RWPE2 (cell line): ENCODE results near the gene TBC1D19.

ENCODE experiments used
- ATAC-seq: fragments of 200-7000 bp; cut with Tn5 transposase; 3 replicates; pipeline ENCODE4 v1.9.1; 2021; ENCODE audit warnings: low read depth
- DNase-seq: peaks from one replicate; pipeline ENCODE4 v3.0.0-alpha.2; 2020; ENCODE audit warnings: low spot score
- H3K27ac ChIP-seq: fragments of 450-650 bp; 2 replicates; pipeline ENCODE4 v1.5.1; 2017; ENCODE audit warnings: mild to moderate bottlenecking; ENCODE audit not compliant: poor library complexity, severe bottlenecking
- H3K27me3 ChIP-seq: fragments of 250-450 bp; sonication (Bioruptor Pico); 2 replicates; pipeline ENCODE4 v1.5.1; 2021; ENCODE audit warnings: mild to moderate bottlenecking, moderate library complexity; ENCODE audit not compliant: insufficient read depth, poor library complexity, severe bottlenecking
- H3K36me3 ChIP-seq: fragments of 250-450 bp; sonication (Bioruptor Pico); 2 replicates; pipeline ENCODE4 v1.5.1; 2020; ENCODE audit warnings: low read depth, mild to moderate bottlenecking, moderate library complexity
- H3K4me1 ChIP-seq: fragments of 250-450 bp; sonication (Bioruptor Pico); 2 replicates; pipeline ENCODE4 v1.5.1; 2021; ENCODE audit warnings: mild to moderate bottlenecking, moderate library complexity; ENCODE audit not compliant: insufficient read depth, poor library complexity, severe bottlenecking
- H3K4me3 ChIP-seq: fragments of 250-450 bp; sonication (Bioruptor Pico); 2 replicates; pipeline ENCODE4 v1.5.1; 2021; ENCODE audit warnings: mild to moderate bottlenecking, moderate library complexity; ENCODE audit not compliant: severe bottlenecking
- H3K9me3 ChIP-seq: fragments of 250-450 bp; sonication (Bioruptor Pico); 2 replicates; pipeline ENCODE4 v1.5.1; 2021; ENCODE audit warnings: mild to moderate bottlenecking, moderate library complexity; ENCODE audit not compliant: severe bottlenecking
- TF ChIP-seq, protein P1 (sequence below): fragments of 450-650 bp; IDR thresholded peaks from one replicate; pipeline ENCODE4 v1.5.1; 2017; ENCODE audit warnings: mild to moderate bottlenecking, moderate library complexity; ENCODE audit not compliant: poor library complexity, severe bottlenecking

Gene TBC1D19

DNA sequence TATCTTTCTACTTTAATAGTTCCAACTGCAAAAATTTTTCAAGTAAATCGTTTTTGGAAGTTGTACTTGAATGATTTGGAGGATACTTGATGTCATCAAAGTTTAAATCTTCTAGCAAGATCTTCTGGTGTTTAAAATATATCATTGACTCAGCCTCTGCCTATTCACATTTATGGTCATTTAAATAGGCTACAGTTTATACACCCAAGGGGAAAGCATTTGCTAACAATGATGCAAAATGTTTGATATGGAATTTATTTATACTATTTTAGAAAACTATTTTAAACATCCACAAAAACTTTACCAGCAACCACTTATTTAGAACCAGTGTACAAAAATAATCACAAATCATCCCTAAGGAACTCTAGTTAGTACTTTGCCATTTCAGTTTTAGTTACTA lies 153.5 kb downstream of the TBC1D19 start:
- ATAC-seq: no peak
- Histone ChIP-seq H3K27ac (no peak overlapping the region), H3K27me3 (no peaks in the 10 kb centered on the region), H3K4me3 (no peak overlapping the region), H3K36me3 (peaks cover 3% of the 10 kb centered on the region), H3K9me3 (no peaks in the 10 kb centered on the region), H3K4me1 (no peaks in the 10 kb centered on the region)
- no peak for DNase-seq
- TF ChIP-seq, protein P1, sequence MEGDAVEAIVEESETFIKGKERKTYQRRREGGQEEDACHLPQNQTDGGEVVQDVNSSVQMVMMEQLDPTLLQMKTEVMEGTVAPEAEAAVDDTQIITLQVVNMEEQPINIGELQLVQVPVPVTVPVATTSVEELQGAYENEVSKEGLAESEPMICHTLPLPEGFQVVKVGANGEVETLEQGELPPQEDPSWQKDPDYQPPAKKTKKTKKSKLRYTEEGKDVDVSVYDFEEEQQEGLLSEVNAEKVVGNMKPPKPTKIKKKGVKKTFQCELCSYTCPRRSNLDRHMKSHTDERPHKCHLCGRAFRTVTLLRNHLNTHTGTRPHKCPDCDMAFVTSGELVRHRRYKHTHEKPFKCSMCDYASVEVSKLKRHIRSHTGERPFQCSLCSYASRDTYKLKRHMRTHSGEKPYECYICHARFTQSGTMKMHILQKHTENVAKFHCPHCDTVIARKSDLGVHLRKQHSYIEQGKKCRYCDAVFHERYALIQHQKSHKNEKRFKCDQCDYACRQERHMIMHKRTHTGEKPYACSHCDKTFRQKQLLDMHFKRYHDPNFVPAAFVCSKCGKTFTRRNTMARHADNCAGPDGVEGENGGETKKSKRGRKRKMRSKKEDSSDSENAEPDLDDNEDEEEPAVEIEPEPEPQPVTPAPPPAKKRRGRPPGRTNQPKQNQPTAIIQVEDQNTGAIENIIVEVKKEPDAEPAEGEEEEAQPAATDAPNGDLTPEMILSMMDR: no peak

- Histone ChIP-seq H3K27me3 (no peaks in the 10 kb centered on the region), H3K36me3 (peaks cover 8% of the 10 kb centered on the region), H3K4me1 (no peaks in the 10 kb centered on the region), H3K9me3 (no peaks in the 10 kb centered on the region), H3K27ac (no peak overlapping the region), H3K4me3 (no peak overlapping the region)
- DNase-seq (no peak), ATAC-seq (no peak)
- TF ChIP-seq, protein P1: no peak
These were observed 157.6 kb downstream of the TBC1D19 start for GRCh38 chr4:26741491-26741871.

- Histone ChIP-seq H3K36me3 (peaks cover 13% of the 10 kb centered on the region), H3K9me3 (no peaks in the 10 kb centered on the region), H3K27ac (no peak overlapping the region), H3K27me3 (no peaks in the 10 kb centered on the region), H3K4me3 (no peak overlapping the region), H3K4me1 (no peaks in the 10 kb centered on the region)
- no peak for ATAC-seq
- TF ChIP-seq, protein P1: no peak
- DNase-seq: no peak
These were observed 162.9 kb downstream of the TBC1D19 start for GRCh38 chr4:26746802-26747213.

- DNase-seq: no peak
- no peaks in the 10 kb centered on the region for H3K4me1 ChIP-seq
- peaks cover 8% of the 10 kb centered on the region; the same call in 1 of the 2 replicates for H3K36me3 ChIP-seq
- H3K27me3 ChIP-seq: no peaks in the 10 kb centered on the region
- H3K9me3 ChIP-seq: no peaks in the 10 kb centered on the region
- H3K4me3 ChIP-seq: no peak overlapping the region
- TF ChIP-seq, protein P1: no peak
- H3K27ac ChIP-seq: no peak overlapping the region
- ATAC-seq: no peak
These were observed 164.9 kb downstream of the TBC1D19 start for GRCh38 chr4:26748811-26749210.

GRCh38 chr4:26749867-26750266 lies 166.0 kb downstream of the TBC1D19 start:
- Histone ChIP-seq H3K9me3 (no peaks in the 10 kb centered on the region), H3K4me3 (no peak overlapping the region), H3K27me3 (no peaks in the 10 kb centered on the region), H3K36me3 (peaks cover 8% of the 10 kb centered on the region; the same call in 1 of the 2 replicates), H3K27ac (no peak overlapping the region), H3K4me1 (no peaks in the 10 kb centered on the region)
- TF ChIP-seq, protein P1: no peak
- DNase-seq (no peak), ATAC-seq (no peak)
